Neural crest cell (in vitro differentiated cells): Measurements from ENCODE around the gene ABTB2. TPM values are rescaled to one million over a fixed set of nuclear protein-coding genes. Genes with fewer than 3 reads are reported as not detected.

Source experiments
- DNase-seq: peaks from one replicate; pipeline ENCODE4 v3.0.0; 2021; ENCODE audit warnings: low read depth, mixed read lengths, low spot score
- H3K27ac Mint-ChIP-seq: one replicate; pipeline ENCODE4 v1.8.0; 2021; ENCODE audit warnings: mild to moderate bottlenecking, mixed read lengths; ENCODE audit not compliant: unreplicated experiment
- H3K27me3 Mint-ChIP-seq: 2 replicates; pipeline ENCODE4 v1.8.0; 2021; ENCODE audit warnings: low read depth, mild to moderate bottlenecking, mixed read lengths
- H3K36me3 Mint-ChIP-seq: 2 replicates; pipeline ENCODE4 v1.8.0; 2021; ENCODE audit warnings: low read depth, mild to moderate bottlenecking, mixed read lengths
- H3K4me1 Mint-ChIP-seq: 2 replicates; pipeline ENCODE4 v1.8.0; 2021; ENCODE audit warnings: mixed read lengths
- H3K4me3 Mint-ChIP-seq: one replicate; pipeline ENCODE4 v1.8.0; 2021; ENCODE audit warnings: mild to moderate bottlenecking, mixed read lengths
- H3K9me3 Mint-ChIP-seq: 2 replicates; pipeline ENCODE4 v1.8.0; 2021; ENCODE audit warnings: mixed read lengths
- CTCF ChIP-seq: fragments of 200-600 bp; sonication (generic); conservative IDR thresholded peaks from 2 replicates; pipeline ENCODE4 v1.5.0; 2021; ENCODE audit warnings: antibody characterized with exemption, mild to moderate bottlenecking
- total RNA-seq: library from RNA; stranded (reverse); gene quantifications from 2 replicates; pipeline ENCODE4 v1.2.1, GENCODE V29; 2021

ABTB2 gene
- total RNA-seq, 1 donor from 2014 or later = 3.0 TPM

- DNase-seq = no peak
- H3K27me3 Mint-ChIP-seq = no peaks in the 10 kb centered on the region
- H3K4me3 Mint-ChIP-seq = no peak overlapping the region
- H3K27ac Mint-ChIP-seq = no peak overlapping the region
- H3K9me3 Mint-ChIP-seq = no peaks in the 10 kb centered on the region
- peaks cover 16% of the 10 kb centered on the region for H3K36me3 Mint-ChIP-seq
- no peak for TF ChIP-seq CTCF
- H3K4me1 Mint-ChIP-seq = no peaks in the 10 kb centered on the region
These were observed 243.8 kb downstream of the ABTB2 start for GRCh38 chr11:34114014-34114413.

- H3K9me3 Mint-ChIP-seq = no peaks in the 10 kb centered on the region
- H3K4me1 Mint-ChIP-seq = peaks cover under 1% of the 10 kb centered on the region
- TF ChIP-seq CTCF = no peak
- H3K27ac Mint-ChIP-seq = peak overlapping the region; percentile 57
- no peak for DNase-seq
- no peaks in the 10 kb centered on the region for H3K27me3 Mint-ChIP-seq
- H3K4me3 Mint-ChIP-seq = no peak overlapping the region
- peaks cover 12% of the 10 kb centered on the region for H3K36me3 Mint-ChIP-seq
These were observed 246.0 kb downstream of the ABTB2 start for GRCh38 chr11:34111722-34112270.

- Mint-ChIP-seq H3K9me3 (no peaks in the 10 kb centered on the region), H3K4me3 (peak overlapping the region; percentile 98), H3K4me1 (peaks cover 34% of the 10 kb centered on the region), H3K27me3 (peaks cover 12% of the 10 kb centered on the region), H3K27ac (peak overlapping the region; percentile 97), H3K36me3 (no peaks in the 10 kb centered on the region)
- no peak for TF ChIP-seq CTCF
- no peak for DNase-seq
These were observed 251.8 kb downstream of the ABTB2 start for GRCh38 chr11:34105957-34106504.

- TF ChIP-seq CTCF = peak; percentile 32
- Mint-ChIP-seq H3K27me3 (peaks cover 12% of the 10 kb centered on the region), H3K4me1 (peaks cover 34% of the 10 kb centered on the region), H3K4me3 (peak within 1 kb of the TSS; percentile 98), H3K9me3 (no peaks in the 10 kb centered on the region), H3K36me3 (no peaks in the 10 kb centered on the region), H3K27ac (peak within 1 kb of the TSS; percentile 97)
- peak; percentile 91 for DNase-seq
These were observed 252.5 kb downstream of the ABTB2 start, which contains the start of gene NAT10 for GRCh38 chr11:34105079-34105956. TSS of gene NAT10 (plus strand) at chr11:34105629. CDS start at chr11:34108226, 2,597 bp downstream.

GRCh38 chr11:34104680-34105078 is 253.1 kb downstream of the ABTB2 start:
- no peak for DNase-seq
- H3K9me3 Mint-ChIP-seq = no peaks in the 10 kb centered on the region
- no peaks in the 10 kb centered on the region for H3K36me3 Mint-ChIP-seq
- no peak for TF ChIP-seq CTCF
- H3K27me3 Mint-ChIP-seq = peaks cover 12% of the 10 kb centered on the region
- H3K27ac Mint-ChIP-seq = peak overlapping the region; percentile 97
- H3K4me1 Mint-ChIP-seq = peaks cover 34% of the 10 kb centered on the region
- peak overlapping the region; percentile 98 for H3K4me3 Mint-ChIP-seq

Other genes with a start within 250 kb of the ABTB2 start
- gene CAT, start 80.9 kb upstream of the ABTB2 start, total RNA-seq = 29.2 and 30.6 TPM in 2 replicates
- not detected in 2 replicates for gene ELF5, start 155.8 kb upstream of the ABTB2 start, total RNA-seq